ENCODE results near the gene IZUMO1.
"Not testable (repeated sequence)": the region's sequence is repeated elsewhere in the genome, so short reads cannot be mapped to it uniquely, and the experiment has no call there.

Gene IZUMO1

GRCh38 chr19:48746738-48747575 is at the start of gene IZUMO1:
Gene IZUMO1 (minus strand): TSS chr19:48746909. CDS start chr19:48745859, 1,050 bp downstream.
- no peak within 1 kb of the TSS; the same call in 1 of the 2 replicates for H3K4me3 ChIP-seq (ENCODE audit: low read depth, low read length)
- no peak for TF ChIP-seq CTCF (IDR thresholded peaks at IDR 0.05; ENCODE audit: low read depth, low read length, missing control alignments)
- DNase-seq (ENCODE audit: low read depth), result no peak

- no peak for DNase-seq (ENCODE audit: low read depth)
- H3K4me3 ChIP-seq (ENCODE audit: low read depth, low read length), result no peak overlapping the region
- no peak for TF ChIP-seq CTCF (IDR thresholded peaks at IDR 0.05; ENCODE audit: low read depth, low read length, missing control alignments)
Observed at GRCh38 chr19:48795685-48796070, 49.0 kb upstream of the IZUMO1 start.

GRCh38 chr19:48795055-48795684 is 48.5 kb upstream of the IZUMO1 start:
- peak; percentile 78 for DNase-seq (ENCODE audit: low read depth)
- TF ChIP-seq CTCF (IDR thresholded peaks at IDR 0.05; ENCODE audit: low read depth, low read length, missing control alignments), result peak; percentile 91
- H3K4me3 ChIP-seq (ENCODE audit: low read depth, low read length), result peak overlapping the region; percentile 54

GRCh38 chr19:48794291-48794690 is 47.6 kb upstream of the IZUMO1 start:
- H3K4me3 ChIP-seq (ENCODE audit: low read depth, low read length), result no peak overlapping the region
- no peak for TF ChIP-seq CTCF (IDR thresholded peaks at IDR 0.05; ENCODE audit: low read depth, low read length, missing control alignments)
- DNase-seq (ENCODE audit: low read depth), result no peak

- no peak overlapping the region for H3K4me3 ChIP-seq (ENCODE audit: low read depth, low read length)
- DNase-seq (ENCODE audit: low read depth), result no peak
- TF ChIP-seq CTCF (IDR thresholded peaks at IDR 0.05; ENCODE audit: low read depth, low read length, missing control alignments), result no peak
Observed at GRCh38 chr19:48793271-48793670, 46.6 kb upstream of the IZUMO1 start.

GRCh38 chr19:48787331-48787730 is 40.6 kb upstream of the IZUMO1 start:
- not testable (repeated sequence) for DNase-seq (ENCODE audit: low read depth); H3K4me3 ChIP-seq (ENCODE audit: low read depth, low read length)

GRCh38 chr19:48786422-48786821 is 39.7 kb upstream of the IZUMO1 start:
- not testable (repeated sequence) for H3K4me3 ChIP-seq (ENCODE audit: low read depth, low read length); DNase-seq (ENCODE audit: low read depth)

GRCh38 chr19:48784527-48784926 is 37.8 kb upstream of the IZUMO1 start:
- H3K4me3 ChIP-seq (ENCODE audit: low read depth, low read length), result no peak overlapping the region
- DNase-seq (ENCODE audit: low read depth), result no peak
- peak; percentile 6 for TF ChIP-seq CTCF (IDR thresholded peaks at IDR 0.05; ENCODE audit: low read depth, low read length, missing control alignments)

Measured in GM12864 (cell line).